Erythroblast (primary cell): ENCODE data around the gene MRPS23.

Experiments used
- GATA1 ChIP-seq: IDR thresholded peaks from 2 replicates; pipeline ENCODE4 v1.6.1; 2011; ENCODE audit warnings: low read depth, mild to moderate bottlenecking, control low read depth, low read length, moderate library complexity
- POLR2A ChIP-seq: IDR thresholded peaks from 2 replicates; pipeline ENCODE4 v1.6.1; 2011; ENCODE audit warnings: mild to moderate bottlenecking, low read length

DNA sequence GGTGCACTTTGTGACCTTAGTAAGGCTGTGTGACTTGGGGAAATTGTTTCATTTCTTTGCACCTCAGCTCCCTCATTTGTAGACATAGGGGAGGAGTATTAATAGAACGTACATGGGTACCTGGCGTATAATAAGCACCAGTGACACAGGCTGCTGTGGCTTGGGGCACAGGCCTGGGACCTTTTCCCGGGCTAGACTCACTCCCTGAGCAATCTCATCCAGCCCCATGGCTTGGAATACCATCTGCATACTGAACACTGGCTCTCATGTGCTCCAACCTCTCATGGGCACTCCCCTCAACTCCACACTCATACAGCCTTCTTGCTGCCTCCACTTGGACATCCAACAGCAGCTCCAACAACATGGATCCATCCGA, 41.0 kb upstream of the MRPS23 start:
- TF ChIP-seq POLR2A (no peak), GATA1 (no peak)
